ENCODE measurements around the gene GNAL. TPM values are rescaled to one million over a fixed set of nuclear protein-coding genes. Genes with fewer than 3 reads are reported as not detected.

GNAL gene
- total RNA-seq, 1 experiment from 2014 or later: 4.6 TPM

GRCh38 chr18:11751341-11752115 is 62.5 kb downstream of the GNAL start:
- ChIA-PET CTCF (no interaction called here), RAD21 (ENCODE audit: low non-redundant PET in 1 of 2, low total read pairs in 2 of 2, uncharacterized antibody in 2 of 2, unreplicated experiment in 2 of 2) (no interaction called here), POLR2A (no interaction called here)
- Histone ChIP-seq H3K9me3 (ENCODE audit: control insufficient read depth in 1 of 2, insufficient read depth in 1 of 2, low read depth in 1 of 2, low read length in 2 of 2) (no peaks in the 10 kb centered on the region), H2AFZ (ENCODE audit: low read depth, low read length, poor library complexity, severe bottlenecking) (no peak overlapping the region), H3K4me2 (ENCODE audit: low read length) (no peak overlapping the region), H3K9me2 (ENCODE audit: insufficient read depth) (no peaks in the 10 kb centered on the region), H3K9ac (ENCODE audit: low read length) (no peak overlapping the region), H3K4me1 (ENCODE audit: control insufficient read depth in 1 of 2, insufficient read depth in 2 of 2, low read length in 2 of 2) (no peaks in the 10 kb centered on the region), H3K27ac (ENCODE audit: low read depth, low read length) (no peak overlapping the region), H4K20me1 (ENCODE audit: insufficient read depth) (no peaks in the 10 kb centered on the region), H3K36me3 (ENCODE audit: control insufficient read depth in 1 of 2, insufficient read depth in 2 of 2, low read length in 2 of 2) (no peaks in the 10 kb centered on the region), H3K27me3 (ENCODE audit: insufficient read depth, low read length) (peaks cover 8% of the 10 kb centered on the region; the same call in 1 of the 2 replicates), H3K79me2 (ENCODE audit: insufficient read depth, low read length) (no peaks in the 10 kb centered on the region), H3K4me3 (replicated peaks in 1 of 2; ENCODE audit: low read depth in 1 of 2, low read length in 2 of 2) (no peak overlapping the region)
- DNase-seq (ENCODE audit: low read depth, low spot score): no peak
- no peak for ATAC-seq
- no TSS peak for BruUV-seq (replicated peaks)
- intact Hi-C loops (cut with micrococcal nuclease): no loop called here
- TF ChIP-seq EZH2phosphoT487 (IDR thresholded peaks at IDR 0.05; ENCODE audit: borderline replicate concordance) (no peak), REST (IDR thresholded peaks at IDR 0.05; ENCODE audit: low read depth) (no peak), POLR2A (IDR thresholded peaks at IDR 0.05; ENCODE audit: borderline replicate concordance, extremely low read depth, insufficient read depth, insufficient read length) (no peak), EZH2 (IDR thresholded peaks at IDR 0.05) (no peak)

All from HCT116 (cell line).